Suprapubic skin (tissue), 4 donors: ENCODE results near the gene PRELID1. TPM values are rescaled to one million over a fixed set of nuclear protein-coding genes. Genes with fewer than 3 reads are reported as not detected.

Source experiments
- DNase-seq, 2 donors: peaks; one replicate each; pipeline ENCODE4 v3.0.0-alpha.2; 2019; ENCODE audit warnings: low spot score in 2 of 2
- H3K27ac ChIP-seq: fragments of 200-600 bp; sonication (generic); one replicate; pipeline ENCODE4 v1.5.1; 2019
- H3K27me3 ChIP-seq: fragments of 200-600 bp; sonication (generic); one replicate; pipeline ENCODE4 v1.5.1; 2019
- H3K36me3 ChIP-seq: fragments of 200-600 bp; sonication (generic); one replicate; pipeline ENCODE4 v1.5.1; 2019
- H3K4me1 ChIP-seq: fragments of 200-600 bp; sonication (generic); one replicate; pipeline ENCODE4 v1.5.1; 2019
- H3K4me3 ChIP-seq: fragments of 200-600 bp; sonication (generic); one replicate; pipeline ENCODE4 v1.5.1; 2019; ENCODE audit warnings: mild to moderate bottlenecking
- H3K9me3 ChIP-seq: fragments of 200-600 bp; sonication (generic); one replicate; pipeline ENCODE4 v1.5.1; 2019
- EP300 ChIP-seq: sonication (generic); formaldehyde crosslinking; IDR thresholded peaks from one replicate; pipeline ENCODE4 v1.6.1; 2017; ENCODE audit warnings: antibody characterized with exemption
- POLR2A ChIP-seq, 2 donors: fragments of 450-650 bp; IDR thresholded peaks; one replicate each; pipeline ENCODE4 v1.6.1; 2017; ENCODE audit warnings: antibody characterized with exemption in 2 of 2, mild to moderate bottlenecking in 2 of 2, moderate library complexity in 2 of 2
- POLR2AphosphoS5 ChIP-seq, 3 donors: sonication (generic); formaldehyde crosslinking; IDR thresholded peaks; one replicate each; pipeline ENCODE4 v1.6.1; 2017; ENCODE audit warnings: antibody characterized with exemption in 3 of 3
- WGBS: methylation state at CpG from one replicate; pipeline ENCODE4 v1.1.5; 2018; 5-methylcytosine and 5-hydroxymethylcytosine counted together
- total RNA-seq, 4 donors: library from RNA; depleted of rRNA; stranded (reverse); fragments of >200 nt; gene quantifications; one replicate each; pipeline ENCODE4 v1.1.0, GENCODE V29; 2016
- TF ChIP-seq, protein P1 (sequence below), 2 donors: fragments of 200-600 bp in 1 of 2; fragments of 450-650 bp in 1 of 2; sonication (generic) in 1 of 2; IDR thresholded peaks; one replicate each; pipeline ENCODE4 v1.5.1; 2016 to 2019; ENCODE audit warnings: antibody characterized with exemption in 2 of 2, mild to moderate bottlenecking in 1 of 2, moderate library complexity in 1 of 2

The PRELID1 gene
- total RNA-seq, 4 donors from 2014 or later: 54.2 to 90.1 (median 62.1) TPM

- H3K4me3 ChIP-seq: no peak overlapping the region
- H3K36me3 ChIP-seq: peaks cover 17% of the 10 kb centered on the region
- TF ChIP-seq, protein P1, sequence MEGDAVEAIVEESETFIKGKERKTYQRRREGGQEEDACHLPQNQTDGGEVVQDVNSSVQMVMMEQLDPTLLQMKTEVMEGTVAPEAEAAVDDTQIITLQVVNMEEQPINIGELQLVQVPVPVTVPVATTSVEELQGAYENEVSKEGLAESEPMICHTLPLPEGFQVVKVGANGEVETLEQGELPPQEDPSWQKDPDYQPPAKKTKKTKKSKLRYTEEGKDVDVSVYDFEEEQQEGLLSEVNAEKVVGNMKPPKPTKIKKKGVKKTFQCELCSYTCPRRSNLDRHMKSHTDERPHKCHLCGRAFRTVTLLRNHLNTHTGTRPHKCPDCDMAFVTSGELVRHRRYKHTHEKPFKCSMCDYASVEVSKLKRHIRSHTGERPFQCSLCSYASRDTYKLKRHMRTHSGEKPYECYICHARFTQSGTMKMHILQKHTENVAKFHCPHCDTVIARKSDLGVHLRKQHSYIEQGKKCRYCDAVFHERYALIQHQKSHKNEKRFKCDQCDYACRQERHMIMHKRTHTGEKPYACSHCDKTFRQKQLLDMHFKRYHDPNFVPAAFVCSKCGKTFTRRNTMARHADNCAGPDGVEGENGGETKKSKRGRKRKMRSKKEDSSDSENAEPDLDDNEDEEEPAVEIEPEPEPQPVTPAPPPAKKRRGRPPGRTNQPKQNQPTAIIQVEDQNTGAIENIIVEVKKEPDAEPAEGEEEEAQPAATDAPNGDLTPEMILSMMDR (IDR thresholded peaks at IDR 0.05): no peak
- no peak for TF ChIP-seq EP300
- no peaks in the 10 kb centered on the region for H3K27me3 ChIP-seq
- peaks cover 61% of the 10 kb centered on the region for H3K4me1 ChIP-seq
- WGBS: 72% methylated on average over 9 of the region's 9 CpGs
- H3K27ac ChIP-seq: peak overlapping the region; percentile 85
- DNase-seq: no peak
- H3K9me3 ChIP-seq: no peaks in the 10 kb centered on the region
Observed at GRCh38 chr5:177299697-177300096, 3.9 kb upstream of the PRELID1 start.

- no peaks in the 10 kb centered on the region for H3K9me3 ChIP-seq
- TF ChIP-seq, protein P1 (IDR thresholded peaks at IDR 0.05): no peak
- no peak for TF ChIP-seq POLR2A (IDR thresholded peaks at IDR 0.05)
- TF ChIP-seq POLR2AphosphoS5 (IDR thresholded peaks at IDR 0.05): no peak
- peak overlapping the region; percentile 85 for H3K27ac ChIP-seq
- peaks cover 68% of the 10 kb centered on the region for H3K4me1 ChIP-seq
- H3K36me3 ChIP-seq: peaks cover 13% of the 10 kb centered on the region
- H3K27me3 ChIP-seq: no peaks in the 10 kb centered on the region
- WGBS: 24% methylated on average over 4 of the region's 4 CpGs
- DNase-seq: peak in 1 of 2 donors; percentile 78
- no peak overlapping the region for H3K4me3 ChIP-seq
Observed at GRCh38 chr5:177300236-177300880, 3.2 kb upstream of the PRELID1 start.

DNA sequence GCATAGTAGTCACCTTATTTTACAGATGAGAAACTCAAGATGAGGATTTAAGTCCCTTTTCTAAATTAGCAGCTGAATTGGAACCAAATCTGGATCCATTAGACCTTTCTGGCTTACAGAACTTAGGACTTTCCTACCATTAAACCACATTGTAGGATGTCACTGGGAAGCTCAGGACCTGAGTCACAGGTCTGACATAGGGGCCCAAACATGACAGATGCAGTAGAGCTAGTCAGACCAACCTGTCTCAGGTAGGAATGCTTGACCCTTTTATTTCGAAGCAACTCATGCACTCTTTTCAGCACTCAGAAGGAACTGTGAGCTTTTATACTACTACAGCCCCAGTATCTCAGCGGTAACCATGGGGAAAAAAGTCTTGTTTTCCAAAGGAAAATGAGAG, 2.6 kb upstream of the PRELID1 start:
- Histone ChIP-seq H3K4me3 (no peak overlapping the region), H3K36me3 (peaks cover 15% of the 10 kb centered on the region), H3K4me1 (peaks cover 68% of the 10 kb centered on the region), H3K27ac (peak overlapping the region; percentile 85), H3K9me3 (no peaks in the 10 kb centered on the region), H3K27me3 (no peaks in the 10 kb centered on the region)
- no peak for DNase-seq
- 76% methylated on average over 2 of the region's 2 CpGs for WGBS
- TF ChIP-seq, protein P1 (IDR thresholded peaks at IDR 0.05): no peak
- TF ChIP-seq POLR2AphosphoS5 (IDR thresholded peaks at IDR 0.05): no peak
- TF ChIP-seq POLR2A (IDR thresholded peaks at IDR 0.05): no peak
- TF ChIP-seq EP300: no peak

DNA sequence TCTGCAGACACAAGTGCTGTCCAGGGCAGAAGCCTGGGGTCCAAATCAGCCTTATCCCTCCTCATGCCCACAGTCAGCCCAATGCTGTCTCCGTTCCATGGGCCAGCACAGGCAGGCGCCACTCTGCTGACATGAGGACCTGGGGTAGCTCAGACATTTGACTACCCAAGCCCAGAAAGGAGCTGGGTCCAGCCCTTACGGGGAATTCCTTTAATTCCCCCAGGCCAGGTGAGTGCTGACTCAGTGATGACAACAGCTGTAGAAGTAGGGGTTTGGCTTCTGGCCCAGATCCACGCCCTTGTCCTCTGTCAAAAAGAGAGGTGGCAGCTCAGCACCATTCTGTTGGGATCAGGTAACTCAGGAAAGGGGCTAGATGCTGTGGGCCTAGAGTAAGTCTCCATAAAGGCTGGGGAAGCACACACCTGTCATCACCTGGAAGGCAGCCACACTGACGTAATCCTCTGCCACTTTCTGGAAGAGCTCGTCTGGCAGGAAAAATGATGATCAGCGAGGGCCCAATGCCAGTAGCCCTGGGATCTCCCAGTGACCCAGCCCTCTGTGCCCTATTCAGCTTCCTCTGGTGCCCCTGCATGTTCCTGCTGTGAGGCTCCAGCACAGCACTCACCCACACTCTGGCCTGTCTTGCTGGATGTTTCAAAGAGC, 2.0 kb upstream of the PRELID1 start:
- H3K4me1 ChIP-seq: peaks cover 69% of the 10 kb centered on the region
- 42% methylated on average over 5 of the region's 7 CpGs for WGBS

More for the DNA sequence above, 2.0 kb upstream of the PRELID1 start:
- Histone ChIP-seq H3K4me3 (peak overlapping the region; percentile 69), H3K9me3 (no peaks in the 10 kb centered on the region), H3K27me3 (no peaks in the 10 kb centered on the region), H3K27ac (peak overlapping the region; percentile 85), H3K36me3 (peaks cover 17% of the 10 kb centered on the region)
- DNase-seq: peak in 1 of 2 donors; percentile 82
- TF ChIP-seq, protein P1 (IDR thresholded peaks at IDR 0.05): no peak
- TF ChIP-seq POLR2AphosphoS5 (IDR thresholded peaks at IDR 0.05): peak in 1 of 3 donors; percentile 71
